RPMI7951 (cell line): ENCODE measurements around the gene CUX1. TPM values are rescaled to one million over a fixed set of nuclear protein-coding genes. Genes with fewer than 3 reads are reported as not detected.
A peak's percentile ranks its signal among the peaks of the same experiment; 100 is the strongest.
"Not testable (repeated sequence)": the region's sequence is repeated elsewhere in the genome, so short reads cannot be mapped to it uniquely, and the experiment has no call there.

Source experiments
- DNase-seq: peaks from one replicate; pipeline ENCODE4 v3.0.0-alpha.2; 2012; ENCODE audit warnings: low read depth
- total RNA-seq: library from RNA; depleted of rRNA; stranded (reverse); fragments of >200 nt; shearing (Covaris generic); gene quantifications from 2 replicates; pipeline ENCODE4 v1.2.3, GENCODE V29; 2014

CUX1 gene
- total RNA-seq, 1 experiment from 2014 or later, result 28.6 TPM

DNA sequence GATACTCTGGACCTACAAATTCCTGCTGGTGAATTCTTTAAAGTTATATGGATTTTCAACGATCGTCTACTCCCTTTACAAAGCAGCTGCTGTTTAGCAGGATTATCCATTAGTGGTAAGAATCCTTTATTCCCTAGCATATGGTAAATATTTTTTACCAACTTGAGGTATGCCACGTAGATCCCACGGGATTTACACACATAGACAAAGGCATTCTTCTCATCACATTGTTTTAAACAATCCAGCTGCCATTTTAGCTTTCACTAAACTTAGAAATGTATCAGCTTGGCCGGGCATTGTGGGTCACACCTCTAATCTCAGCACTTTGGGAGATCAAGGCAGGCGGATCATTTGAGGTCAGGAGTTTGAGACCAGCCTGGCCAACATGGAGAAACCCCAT lies 321.2 kb downstream of the CUX1 start:
- no peak for DNase-seq

DNA sequence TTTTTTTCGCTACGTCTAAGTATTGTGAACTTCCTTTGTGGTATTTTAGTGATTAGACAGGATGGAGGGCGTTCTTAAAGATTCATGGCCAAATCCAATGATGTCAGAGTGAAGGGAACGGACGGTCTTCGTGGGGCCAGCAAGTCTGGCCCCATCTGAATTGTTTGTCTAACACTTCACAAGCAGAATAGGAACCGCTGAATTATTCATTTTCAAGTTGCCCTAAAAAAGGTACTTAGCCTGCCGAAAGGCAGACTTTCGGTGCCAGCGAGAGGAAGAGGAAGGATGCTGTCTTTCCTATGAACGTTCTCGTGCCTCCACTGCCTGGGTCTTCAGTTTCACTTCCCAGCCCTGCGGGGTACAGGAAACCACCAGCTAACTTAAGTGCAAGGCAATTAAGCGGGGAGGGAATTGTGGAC lies 323.5 kb downstream of the CUX1 start:
- no peak for DNase-seq

DNA sequence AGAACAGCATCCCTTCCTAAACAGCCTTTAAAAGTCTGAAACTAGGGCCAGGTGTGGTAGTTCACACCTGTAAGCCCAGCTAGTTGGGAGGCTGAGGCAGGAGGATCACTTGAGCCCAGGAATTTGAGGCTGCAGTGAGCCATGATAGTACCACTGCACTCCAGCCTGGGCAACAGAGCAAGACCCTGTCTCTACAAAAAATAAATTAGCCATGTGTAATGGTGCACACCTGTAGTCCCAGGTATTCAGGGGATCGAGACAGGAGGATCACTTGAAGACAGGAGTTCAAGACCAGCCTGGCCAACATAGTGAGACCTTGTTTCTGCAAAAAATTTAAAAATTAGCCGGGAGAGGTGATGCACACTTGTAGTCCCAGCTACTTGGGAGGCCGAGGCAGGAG lies 325.0 kb downstream of the CUX1 start:
- DNase-seq, result not testable (repeated sequence)

DNA sequence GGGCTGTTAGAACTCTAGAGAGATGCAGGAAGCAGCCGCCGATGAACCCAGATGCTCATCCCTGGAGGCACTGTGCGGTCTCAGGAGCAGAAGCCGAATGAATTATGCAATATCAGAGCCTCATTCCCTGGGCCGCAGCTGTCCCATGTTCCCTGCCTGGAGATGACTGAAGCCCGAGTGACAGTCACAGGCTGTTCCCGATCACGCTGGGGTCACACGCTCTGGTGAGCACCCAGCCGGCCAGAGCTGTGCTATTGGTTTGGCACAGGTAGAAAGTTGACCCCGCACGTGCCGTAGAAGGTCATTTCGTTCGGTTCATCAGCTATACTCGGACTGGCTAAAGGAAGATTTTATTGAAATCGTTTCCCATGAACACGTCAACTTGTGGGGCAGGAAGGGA lies 328.7 kb downstream of the CUX1 start:
- no peak for DNase-seq

DNA sequence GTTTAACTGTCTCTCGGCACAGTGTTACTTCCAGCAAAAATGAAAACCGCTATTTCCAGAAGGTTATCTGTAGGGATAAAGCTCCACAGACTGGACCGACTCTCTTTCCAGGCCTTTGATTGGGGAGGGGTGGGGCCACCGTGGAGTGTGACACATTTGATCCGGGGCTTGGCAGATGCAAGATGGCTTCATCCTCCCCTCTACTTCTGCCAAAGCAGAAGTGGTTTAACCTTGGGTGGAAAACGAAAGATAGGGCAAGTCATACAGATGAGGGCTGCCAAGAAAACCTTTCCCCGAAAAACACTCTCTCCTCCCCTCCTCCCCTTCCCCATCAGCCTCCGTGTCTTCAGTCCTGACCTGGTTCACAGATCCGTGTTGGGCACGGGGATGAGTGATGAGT lies 329.6 kb downstream of the CUX1 start:
- no peak for DNase-seq

DNA sequence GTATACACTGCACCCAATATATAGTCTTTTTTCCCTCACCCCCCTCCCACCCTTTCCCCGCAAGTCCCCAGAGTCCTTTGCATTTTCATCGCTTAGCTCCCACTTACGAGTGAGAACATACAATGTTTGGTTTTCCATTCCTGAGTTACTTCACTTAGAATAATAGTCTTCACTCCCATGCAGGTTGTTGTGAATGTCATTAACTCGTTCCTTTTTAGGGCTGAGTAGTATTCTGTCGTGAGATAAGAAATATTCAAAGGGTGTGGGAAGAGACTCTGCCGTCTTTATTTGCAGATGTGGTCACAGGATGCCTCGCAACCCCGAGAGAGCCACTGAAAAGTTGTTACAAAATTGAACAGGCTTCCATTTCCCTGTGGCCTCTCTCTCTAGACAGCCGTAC lies 331.4 kb downstream of the CUX1 start:
- no peak for DNase-seq

DNA sequence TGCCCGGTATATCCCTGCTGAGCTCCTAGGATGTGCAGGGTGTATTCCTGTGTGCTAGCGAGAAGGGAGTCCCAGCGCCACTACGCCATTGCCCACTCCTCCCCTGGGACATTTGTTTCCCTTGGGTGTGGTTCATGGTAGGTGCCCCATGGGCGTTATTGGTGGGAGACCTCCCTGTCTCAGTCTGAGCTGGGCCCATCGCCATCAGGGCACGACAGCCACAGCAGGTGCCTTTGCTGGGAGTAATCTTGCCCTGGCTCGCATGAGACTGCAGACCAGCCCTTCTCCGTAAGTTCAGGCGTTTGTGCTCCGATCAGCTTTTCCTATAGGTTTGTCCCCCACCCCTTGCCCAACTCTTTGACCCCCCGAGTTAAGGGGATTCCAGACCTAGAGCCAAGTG lies 332.0 kb downstream of the CUX1 start:
- DNase-seq, result no peak

DNA sequence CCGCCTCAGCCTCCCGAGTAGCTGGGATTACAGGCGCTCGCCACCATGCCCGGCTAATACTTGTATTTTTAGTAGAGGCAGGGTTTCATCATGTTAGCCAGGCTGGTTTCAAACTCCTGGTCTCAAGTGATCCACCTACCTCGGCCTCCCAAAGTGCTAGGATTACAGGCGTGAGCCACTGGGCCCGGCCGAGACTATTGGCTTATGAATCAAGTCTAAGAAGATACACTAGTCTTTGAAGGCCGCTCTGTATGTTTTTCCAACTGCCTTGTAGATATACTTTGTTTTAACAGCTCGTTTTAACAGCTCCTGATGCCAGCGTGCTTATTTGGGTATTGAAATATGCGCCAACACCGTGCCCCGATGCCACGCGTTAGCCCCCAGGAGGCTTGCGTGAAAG lies 332.8 kb downstream of the CUX1 start:
- DNase-seq, result no peak

DNA sequence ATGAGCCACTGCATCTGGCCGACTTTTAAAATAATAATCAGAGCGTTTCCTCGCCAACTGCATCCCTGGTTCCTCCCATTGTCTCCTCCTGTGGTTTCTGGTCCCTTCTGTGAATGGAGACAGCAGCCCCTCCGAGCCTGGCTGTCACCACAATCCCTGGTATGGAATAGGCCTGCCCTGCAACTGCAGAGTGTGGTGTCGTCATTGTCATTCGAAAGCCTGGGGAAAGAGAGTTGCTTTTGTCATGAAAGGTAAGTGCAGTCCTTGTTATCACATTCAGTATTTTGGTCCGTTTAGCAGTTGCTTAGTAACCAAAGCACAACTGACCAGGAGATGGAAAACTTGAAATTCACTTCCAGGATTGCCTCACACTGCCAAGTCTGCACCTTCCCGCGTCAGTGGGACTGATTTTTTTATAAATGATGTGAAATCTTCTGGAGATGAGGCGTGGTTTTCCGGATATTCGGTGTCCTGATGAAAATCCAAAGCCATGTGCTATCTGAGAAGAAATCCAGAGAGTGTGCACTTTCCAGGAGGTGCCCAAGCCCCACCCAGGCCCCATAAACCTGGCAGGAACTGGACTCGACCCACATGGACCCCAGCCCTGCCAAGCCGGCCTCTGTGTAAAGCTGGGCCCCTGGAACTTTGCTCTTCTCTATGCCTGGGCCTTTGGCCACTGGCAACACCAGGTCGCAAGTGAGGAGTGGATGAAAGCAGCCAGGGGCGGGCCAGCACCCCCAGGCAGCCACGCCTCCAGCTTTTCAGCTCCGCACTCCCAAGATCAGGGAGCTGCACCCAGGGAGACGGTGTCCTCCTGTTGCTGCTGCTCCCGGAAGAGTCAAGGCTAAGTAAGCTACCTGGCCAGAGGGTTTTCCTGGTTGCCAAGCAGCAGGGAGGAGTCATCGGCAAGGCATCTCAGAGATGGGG lies 335.5 kb downstream of the CUX1 start:
- peak; percentile 10 for DNase-seq

DNA sequence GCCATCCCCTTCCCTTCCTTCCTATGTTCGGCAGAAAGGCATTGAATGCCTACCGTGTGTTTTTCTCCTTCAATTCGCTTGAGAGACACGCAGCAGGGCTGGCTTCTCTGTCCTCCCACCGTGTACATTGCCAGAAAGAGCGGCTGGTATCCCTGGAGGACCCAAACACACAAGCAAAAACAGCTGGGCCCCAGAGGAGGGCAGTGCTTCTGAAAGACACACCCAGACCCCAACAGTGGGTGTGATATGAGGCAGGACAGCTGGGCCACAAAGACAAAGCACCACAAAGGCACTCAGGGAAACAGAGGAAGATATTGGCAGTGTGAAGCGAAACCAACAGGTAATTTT lies 336.1 kb downstream of the CUX1 start:
- no peak for DNase-seq

DNA sequence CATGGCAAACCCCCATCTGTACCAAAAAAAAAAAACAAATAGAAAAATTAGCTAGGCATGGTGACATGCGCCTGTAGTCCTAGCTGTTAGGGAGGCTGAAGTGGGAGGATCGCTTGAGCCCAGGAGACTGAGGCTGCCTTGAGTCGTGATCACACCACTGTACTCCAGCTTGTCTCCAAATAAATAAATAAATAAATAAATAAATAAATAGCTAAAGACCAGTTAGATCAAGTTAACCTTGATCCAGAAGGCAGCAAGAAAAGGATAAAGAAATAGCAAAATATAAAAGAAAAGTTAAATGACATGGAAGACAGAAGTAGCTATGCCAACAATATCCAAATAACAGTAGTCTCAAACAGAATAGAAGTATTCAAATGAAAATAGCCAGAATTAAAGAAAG lies 337.0 kb downstream of the CUX1 start:
- no peak for DNase-seq

DNA sequence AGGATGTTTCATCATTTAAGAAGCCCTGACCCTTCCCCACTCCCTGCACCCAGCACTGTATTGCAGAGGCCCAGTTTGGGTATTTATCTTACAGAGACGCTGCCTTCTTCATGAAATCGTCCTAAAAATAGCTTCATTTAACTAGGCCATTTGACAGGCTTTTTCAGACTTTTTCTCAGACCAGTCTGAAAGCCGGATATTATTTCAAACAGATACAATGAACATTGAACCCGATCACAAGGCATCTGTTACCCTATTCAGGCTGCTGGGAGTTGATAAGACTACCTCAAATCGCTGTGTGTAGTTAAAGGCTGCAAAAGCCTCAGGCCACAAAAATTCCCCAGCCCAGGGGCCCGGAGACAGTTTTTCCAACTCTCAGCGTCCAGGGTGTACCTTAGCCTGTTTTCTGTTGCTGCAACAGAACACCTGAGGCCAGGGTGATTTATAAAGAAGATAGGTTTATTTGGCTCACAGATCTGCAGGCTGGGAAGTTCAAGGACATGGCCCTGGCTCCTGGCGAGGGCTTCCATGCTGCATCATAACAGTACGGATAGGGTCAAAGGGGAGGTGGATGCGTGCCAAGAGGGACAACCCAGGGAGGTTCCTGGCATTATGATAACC lies 338.5 kb downstream of the CUX1 start:
- DNase-seq, result no peak

DNA sequence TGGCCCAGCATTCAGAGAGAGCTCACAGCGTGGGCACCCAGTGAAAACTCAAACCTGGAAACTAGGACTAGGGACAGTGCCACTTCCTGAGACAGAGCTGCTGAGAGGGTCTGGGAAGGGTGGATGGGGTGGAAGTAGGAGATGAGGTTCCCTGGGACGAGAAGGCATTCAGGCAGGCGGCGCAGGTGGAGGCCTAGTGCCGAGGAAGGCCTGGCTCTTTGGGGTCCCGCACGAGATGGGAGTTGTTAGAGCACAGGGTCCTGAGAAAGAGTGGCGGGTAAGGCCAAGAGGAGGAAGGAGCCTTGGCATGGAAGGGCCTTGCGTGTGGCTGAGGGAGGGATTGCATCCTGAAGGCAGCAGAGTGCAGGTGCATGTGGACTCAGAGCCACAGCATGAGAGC lies 339.4 kb downstream of the CUX1 start:
- no peak for DNase-seq

DNA sequence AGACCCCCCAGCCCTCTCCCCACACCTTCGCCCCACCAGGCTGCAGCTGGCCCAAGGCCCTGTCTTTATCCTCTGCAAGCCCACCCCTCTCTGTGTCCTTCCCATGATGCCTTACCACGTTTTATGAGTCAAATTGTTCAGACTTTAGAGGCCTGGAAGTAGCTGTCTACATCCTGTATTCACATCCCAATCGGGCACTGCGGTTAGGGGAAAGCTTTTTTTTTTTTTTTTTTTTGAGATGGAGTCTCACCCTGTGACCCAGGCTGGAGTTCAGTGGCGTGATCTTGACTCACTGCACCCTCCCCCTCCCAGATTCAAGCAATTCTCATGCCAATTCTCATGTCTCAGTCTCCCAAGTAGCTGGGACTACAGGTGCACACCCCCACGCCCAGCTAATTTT lies 347.7 kb downstream of the CUX1 start:
- DNase-seq, result no peak

DNA sequence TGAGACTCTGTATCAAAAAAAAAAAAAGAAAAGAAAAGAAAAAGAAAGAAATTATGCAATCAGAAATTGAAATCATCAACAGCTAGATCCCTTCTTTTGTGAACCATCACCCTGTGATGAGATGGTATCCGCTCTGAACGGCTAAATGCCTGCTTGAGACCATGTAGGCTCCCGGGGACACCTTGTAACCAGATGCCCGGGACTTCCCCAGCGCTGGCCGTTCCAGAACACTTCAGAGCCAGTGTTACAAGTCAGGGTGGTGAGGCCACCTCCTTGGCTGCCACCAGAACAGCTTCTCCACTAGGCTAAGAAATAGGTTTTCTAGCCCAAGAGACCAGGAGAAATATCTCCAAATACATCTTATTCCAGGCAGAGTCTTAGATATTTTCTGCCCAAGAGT lies 349.8 kb downstream of the CUX1 start:
- DNase-seq, result no peak

DNA sequence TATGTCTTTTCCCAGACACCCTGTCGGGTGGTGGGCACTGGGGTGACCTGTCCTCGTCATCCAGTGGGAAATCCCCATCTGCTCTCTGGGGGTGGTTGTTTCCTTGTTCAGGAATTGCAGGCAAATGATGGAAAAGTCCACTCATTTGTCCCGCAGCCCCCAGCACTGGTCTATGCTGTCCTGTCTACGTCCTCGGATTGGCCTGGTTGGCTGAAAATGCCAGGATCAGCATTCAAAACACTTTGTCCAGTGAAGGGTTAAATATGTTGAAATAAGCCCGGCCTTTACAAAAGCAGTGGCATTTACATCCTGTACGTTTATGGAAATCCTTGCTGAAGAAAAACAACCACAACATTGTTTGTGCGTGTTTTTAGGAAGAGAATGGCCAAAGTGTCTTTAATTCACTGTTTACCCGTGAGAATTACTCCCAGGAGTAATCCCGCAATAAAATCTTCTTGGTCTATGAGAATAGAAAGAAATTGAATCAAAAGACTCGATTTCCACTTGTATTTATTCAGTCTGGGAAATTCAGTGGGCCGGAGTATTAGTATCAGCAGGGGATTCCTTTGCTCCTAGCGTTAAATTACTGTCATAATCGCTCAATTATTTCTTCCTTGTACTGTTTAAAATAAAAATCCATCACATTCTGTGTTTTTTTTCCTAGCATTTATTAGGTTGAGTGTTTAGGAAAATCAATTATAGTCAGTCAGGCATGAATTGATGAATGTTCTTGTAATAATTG lies 352.4 kb downstream of the CUX1 start:
- DNase-seq, result peak; percentile 16

DNA sequence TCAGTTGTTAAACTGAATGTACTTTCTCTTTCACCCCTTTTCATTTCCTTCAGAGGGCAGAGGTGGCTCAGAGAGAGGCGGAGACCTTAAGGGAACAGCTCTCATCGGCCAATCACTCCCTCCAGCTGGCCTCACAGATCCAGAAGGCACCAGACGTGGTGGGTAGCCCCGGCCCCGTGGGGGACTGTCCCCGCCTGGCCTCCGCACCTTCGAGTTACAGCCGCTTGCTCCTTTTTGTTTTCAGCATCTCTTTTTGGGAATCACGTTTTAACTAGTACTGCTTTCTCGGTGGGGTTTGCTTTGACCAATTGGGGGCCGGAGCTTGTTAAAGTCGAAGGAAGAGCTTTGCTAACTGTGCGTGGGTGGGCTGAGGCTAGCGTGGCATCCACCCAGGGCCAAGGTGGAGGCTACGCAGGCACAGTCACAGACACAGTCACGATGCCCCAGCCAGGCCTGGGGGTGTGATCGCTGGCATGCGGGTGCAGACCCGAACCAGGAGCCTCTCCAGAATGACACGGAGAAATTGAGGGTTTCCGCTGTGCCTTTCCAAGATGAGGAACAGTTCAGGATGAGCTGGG lies 353.1 kb downstream of the CUX1 start:
- DNase-seq, result peak; percentile 17

DNA sequence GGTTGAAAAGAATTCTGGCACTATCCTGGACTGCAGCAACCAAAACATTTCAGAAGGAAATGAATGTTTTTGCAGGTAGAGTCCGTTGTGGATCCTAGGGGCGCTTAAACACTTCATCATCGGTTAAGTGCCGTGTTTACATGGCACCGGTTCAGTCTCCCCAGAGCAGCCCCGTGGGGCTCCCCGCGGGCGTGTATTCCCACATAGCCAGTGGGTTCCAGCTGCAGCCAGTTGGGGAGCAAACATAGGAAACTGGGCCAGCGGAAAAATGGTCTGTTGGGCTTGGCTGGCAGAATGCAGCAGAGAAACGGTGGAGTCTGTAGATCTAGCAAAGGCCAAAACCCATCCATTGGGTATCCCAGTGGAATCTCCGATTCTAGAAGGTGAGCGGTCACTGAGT lies 356.2 kb downstream of the CUX1 start:
- no peak for DNase-seq

DNA sequence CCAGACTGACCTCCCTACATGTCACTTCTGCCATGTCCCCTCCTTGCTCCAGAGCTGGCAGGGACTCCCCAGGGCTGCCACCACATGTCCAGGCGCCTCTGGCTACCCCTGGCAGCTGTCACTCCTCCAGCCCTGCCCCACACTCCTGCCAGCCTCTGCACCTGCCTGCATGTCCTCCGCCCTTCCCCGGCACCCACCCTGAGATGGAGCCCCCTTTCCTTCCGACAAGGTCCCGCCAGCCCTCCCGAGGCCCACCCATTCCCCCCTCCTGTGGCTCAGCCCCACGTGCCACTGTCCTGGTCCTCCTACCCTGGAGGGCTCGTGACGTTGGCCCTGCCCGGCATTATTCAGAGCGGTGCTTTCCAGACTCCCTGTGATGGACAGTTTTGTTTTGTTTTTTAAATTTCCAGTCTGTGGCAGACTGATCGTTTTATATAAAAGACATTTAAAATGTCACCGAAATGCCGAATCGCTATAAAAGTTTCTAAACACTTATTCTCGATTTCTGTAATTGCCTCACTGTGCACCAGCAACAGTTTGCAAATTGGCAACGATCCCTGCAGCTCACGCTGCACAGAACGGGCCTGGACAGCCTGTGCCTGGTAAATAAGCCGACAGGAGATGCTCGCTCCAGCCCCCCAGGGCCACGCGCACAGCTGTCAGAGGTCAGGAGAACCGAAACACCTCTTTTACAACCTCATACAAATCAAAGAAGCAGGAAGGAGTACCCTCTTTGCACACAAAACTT lies 358.2 kb downstream of the CUX1 start:
- no peak for DNase-seq

DNA sequence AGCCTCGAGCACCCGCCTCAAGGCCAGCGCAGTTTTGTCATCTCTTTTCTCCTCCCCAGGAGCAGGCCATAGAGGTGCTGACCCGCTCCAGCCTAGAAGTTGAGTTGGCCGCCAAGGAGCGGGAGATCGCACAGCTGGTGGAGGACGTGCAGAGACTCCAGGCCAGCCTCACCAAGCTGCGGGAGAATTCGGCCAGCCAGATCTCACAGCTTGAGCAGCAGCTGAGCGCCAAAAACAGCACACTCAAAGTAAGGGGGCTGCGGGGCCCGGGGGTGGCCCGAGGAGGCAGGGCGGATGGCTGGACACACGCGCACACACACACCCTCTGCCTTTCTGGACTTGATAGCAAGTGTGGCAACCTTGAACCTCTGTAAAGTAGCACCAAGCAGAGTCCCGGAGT lies 361.0 kb downstream of the CUX1 start:
- DNase-seq, result no peak

DNA sequence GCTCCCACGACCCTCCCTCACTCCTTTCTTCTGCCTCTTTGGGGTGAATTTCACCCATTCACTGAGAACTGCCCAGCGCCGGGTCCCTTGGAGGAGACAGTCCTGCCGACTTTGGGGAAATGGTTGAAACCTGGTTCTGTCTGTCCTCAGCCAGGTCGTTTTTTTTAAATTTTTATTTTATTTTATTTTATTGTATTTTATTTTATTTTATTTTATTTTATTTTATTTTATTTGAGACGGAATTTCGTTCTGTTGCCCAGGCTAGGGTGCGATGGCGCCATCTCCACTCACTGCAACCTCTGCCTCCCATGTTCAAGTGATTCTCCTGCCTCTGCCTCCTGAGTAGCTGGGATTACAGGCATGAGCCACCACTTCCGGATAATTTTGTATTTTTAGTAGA lies 363.3 kb downstream of the CUX1 start:
- DNase-seq, result no peak

DNA sequence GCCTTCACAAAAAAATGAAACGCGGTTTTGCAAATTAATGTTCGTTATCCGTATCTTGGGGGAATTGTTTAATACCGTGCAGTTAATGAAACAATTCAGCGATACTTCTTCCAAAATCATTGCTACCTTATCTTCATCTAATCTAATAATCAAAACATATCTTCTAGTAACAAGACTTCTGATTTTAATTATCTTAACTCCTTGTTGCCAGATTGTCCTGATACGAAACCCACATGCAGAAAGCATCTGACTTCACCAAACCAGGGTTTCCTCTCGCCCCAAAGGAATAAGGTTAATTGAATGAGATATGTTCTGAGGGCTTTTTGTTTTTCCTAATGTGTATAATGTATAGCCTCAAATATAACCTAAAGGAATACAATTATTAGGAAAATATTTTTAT lies 364.1 kb downstream of the CUX1 start:
- DNase-seq, result no peak
